NCI-H345 treated with DMSO at 0.1 percent for 48 hours (cell line): Measurements from ENCODE around the gene YBX2.
A peak's percentile ranks its signal among the peaks of the same experiment; 100 is the strongest.
"Not testable (repeated sequence)": the region's sequence is repeated elsewhere in the genome, so short reads cannot be mapped to it uniquely, and the experiment has no call there.

Source experiments
- DNase-seq: peaks from one replicate; lab custom pipeline; 2025; ENCODE audit not compliant: unreplicated experiment; lab: John Stamatoyannopoulos, UW

YBX2 gene

DNA sequence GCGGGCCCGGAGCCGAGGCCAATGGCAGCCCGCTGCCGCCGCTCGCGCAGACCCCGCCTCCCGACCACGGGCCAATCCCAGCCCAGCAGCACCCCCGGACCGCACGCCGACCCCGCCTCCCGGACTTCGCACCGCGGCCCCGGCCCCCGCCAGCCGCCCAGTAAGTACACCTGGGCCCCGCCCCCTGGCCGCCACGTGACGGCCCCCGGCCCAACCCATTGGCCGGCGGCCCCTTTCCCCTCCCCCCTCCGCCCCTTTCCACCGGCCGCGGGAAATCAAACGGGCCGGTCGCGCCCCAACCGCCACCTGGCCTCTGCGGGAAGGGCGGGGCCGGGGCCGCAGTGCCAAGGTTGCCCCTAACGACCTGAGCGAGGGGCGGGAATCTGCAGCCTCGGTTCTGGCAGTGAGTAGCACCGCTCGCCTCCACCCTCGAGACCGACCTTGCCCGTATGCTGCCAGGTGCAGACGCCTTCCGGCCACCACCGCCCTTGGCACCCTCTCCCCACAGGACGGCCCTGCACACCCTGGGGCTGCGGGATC, at the start of gene YBX2:
Gene YBX2, minus strand, starts transcription at position 26 of the 540 bp plus-strand sequence. CDS start 139 bp downstream, outside the sequence.
- peak; percentile 61 for DNase-seq

DNA sequence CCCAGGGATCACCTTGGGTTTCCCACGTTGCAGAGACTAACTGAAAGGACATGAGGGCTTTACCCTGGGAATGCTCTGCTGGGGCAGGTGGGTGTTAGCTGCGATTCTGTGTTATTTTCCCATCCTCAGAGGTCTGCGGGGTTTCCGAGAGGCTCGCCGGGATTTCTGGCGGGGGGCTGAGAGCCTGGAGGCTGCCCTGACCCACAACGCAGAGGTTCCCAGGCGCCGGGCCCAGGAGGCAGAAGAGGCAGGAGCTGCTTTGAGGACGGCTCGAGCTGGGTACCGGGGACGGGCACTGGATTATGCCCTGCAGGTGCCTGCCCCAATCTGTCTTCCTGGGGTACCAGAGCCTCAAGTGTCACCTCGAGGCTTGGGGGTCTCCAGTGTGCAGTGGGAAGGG, 48.8 kb upstream of the YBX2 start:
- no peak for DNase-seq

GRCh38 chr17:7341842-7342241, 47.4 kb upstream of the YBX2 start:
- no peak for DNase-seq

- no peak for DNase-seq
Observed at GRCh38 chr17:7340179-7340578, 45.7 kb upstream of the YBX2 start.

DNA sequence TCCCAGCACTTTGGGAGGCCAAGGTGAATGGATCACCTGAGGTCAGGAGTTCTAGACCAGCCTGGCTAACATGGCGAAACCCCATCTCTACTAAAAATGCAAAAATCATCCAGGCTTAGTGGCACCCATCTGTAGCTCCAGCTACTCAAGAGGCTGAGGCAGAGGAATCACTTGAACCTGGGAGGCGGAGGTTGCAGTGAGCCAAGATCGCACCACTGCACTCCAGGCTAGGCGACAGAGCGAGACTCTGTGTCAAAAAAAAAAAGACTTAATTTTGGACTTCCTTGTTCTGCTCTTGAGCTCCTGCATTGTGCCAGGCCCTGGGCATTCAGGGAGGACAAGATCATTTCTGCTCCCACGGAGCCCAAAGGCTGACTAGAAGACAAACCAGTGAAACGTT, 43.2 kb upstream of the YBX2 start:
- DNase-seq = not testable (repeated sequence)

DNA sequence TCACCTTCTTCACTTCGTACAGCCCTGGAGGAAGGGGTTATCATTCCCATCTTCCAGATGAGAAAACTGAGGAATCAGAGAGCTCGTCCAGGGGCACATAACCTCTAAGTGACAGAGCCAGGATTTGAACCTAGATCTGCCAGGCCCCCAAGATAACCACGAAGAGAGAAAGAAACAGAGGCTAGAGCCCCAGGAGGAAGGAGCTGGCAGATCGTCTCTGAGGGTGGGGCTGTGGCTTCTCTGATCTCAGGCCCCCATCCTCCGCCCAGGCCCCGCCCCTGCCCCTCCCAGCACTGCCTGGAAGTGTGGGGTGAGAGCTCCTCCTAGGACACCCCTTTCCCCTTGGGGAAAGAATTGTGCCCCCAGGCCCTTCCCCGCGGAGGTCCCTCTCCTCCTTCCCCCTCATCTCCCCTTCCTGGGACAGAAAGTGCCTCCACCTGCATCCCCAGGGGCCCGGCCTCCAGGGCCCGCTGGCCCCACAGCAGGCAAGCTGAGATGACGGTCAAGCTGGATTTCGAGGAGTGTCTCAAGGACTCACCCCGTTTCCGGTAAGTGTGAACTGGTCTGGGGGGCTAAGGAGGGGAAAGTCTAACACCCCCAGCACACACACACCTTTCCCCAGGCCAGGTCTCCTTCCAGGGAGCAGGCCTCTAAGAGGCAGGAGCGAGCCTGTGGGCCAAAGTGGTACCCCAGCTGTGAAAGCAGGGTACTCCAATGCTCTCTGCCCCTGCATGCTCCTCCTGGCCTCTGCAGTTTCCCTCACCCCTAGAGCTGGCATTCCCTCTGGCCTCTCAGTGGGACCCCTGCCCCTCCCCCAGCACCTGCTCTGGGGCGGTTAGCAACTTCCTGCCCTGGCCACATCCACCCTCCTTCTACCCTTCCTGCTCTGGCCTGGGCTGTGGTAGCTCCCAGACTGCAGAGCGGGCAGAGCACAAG, 42.1 kb upstream of the YBX2 start, which contains the start of gene ACAP1:
Gene ACAP1, plus strand, starts transcription at position 290 of the 936 bp plus-strand sequence. Its CDS starts 206 bp downstream, at position 496.
- DNase-seq = no peak

DNA sequence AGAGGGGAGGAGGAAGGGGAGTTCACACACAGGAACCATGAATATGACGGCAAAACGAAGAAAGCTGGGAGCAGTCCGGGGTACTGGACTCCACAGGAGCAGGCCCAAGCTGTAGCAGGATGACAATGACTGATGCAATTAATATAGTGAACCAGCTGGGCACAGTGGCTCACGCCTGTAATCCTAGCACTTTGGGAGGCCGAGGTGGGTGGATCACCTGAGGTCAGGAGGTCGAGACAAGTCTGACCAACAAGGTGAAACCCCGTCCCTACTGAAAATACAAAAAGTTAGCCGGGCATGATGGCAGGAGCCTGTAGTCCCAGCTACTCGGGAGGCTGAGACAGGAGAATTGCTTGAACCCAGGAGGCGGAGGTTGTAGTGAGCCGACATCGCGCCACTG, 41.3 kb upstream of the YBX2 start:
- DNase-seq = not testable (repeated sequence)

GRCh38 chr17:7334938-7335538, 40.6 kb upstream of the YBX2 start:
- no peak for DNase-seq

DNA sequence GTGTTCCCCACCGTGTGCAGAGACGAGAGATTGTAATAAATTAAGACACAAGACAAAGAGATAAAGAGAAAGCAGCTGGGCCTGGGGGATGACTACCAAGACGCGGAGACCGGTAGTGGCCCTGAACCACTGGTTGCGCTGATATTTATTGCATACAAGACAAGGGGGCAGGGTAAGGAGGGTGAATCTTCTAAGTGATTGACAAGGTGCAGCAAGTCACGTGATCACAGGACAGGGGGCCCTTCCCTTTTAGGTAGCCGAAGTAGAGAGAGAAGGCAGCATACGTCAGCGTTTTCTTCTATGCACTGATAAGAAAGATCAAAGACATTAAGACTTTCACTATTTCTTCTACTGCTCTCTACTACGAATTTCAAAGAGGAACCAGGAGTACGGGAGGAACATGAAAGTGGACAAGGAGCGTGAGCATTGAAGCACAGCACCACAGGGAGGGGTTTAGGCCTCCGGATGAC, 38.2 kb upstream of the YBX2 start:
- not testable (repeated sequence) for DNase-seq

GRCh38 chr17:7332111-7332510, 37.7 kb upstream of the YBX2 start:
- DNase-seq = no peak

- no peak for DNase-seq
Observed at GRCh38 chr17:7330638-7331015, 36.2 kb upstream of the YBX2 start.

DNA sequence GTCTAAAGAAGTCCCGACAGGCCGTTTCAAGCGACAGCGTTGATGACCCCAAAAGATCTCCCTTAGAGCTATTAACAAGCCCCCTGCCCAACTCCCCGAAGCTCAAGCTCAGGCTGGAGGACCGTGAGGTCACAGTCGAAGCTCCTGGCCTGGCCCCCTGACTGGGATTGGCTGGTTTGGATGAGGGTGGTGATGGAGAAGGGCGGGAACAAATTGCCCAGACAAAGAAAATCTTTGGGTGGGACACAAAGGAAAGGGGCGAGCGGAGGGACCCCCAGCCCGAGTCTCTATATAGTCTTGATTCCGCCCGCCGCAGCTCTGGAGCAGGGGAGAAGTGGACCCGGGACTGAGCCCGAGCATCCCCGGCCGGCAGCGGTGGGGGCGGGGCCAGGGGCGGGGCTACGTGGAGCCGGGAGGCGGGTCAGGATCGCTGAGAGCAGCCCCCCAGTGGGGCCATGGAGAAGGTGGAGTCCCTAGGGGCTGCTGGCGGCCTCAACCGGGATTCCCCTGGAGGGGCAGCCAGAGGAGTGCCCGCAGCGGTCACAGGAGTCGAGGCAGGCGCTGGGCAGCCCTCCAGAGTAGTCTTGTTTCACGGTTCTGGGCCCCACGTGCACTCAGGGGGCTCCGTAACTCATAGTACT, 35.7 kb upstream of the YBX2 start:
- peak; percentile 53 for DNase-seq

DNA sequence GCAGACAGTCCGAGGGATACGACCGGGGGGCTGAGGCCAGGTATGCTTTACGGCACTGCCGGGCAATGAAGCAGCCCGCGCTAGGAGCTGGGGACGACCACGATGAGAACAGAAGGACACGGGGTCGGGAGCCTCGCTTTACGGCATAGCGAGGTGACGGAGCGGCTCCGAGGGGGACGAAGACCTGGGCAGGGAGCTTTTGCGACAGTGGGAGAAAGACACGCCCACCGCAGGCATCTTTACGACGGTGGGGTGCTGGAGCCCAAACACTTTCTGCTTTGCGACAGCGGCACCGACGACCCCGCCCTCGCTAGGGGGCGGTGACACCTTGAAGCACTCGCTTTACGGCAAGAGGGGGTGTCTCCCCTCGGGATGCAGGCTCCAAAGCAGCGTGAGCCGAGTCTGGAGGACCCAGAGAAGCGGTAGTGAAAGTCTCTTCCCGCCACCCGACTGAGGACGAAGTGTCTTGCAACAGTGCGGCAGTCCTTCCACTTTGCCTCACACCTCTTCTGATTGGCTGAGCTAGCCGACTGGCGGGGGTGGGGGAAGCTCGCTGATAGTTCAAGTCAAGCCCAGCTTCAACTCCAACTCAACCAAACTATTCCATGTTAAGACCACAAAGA, 35.0 kb upstream of the YBX2 start:
- DNase-seq = peak; percentile 97

DNA sequence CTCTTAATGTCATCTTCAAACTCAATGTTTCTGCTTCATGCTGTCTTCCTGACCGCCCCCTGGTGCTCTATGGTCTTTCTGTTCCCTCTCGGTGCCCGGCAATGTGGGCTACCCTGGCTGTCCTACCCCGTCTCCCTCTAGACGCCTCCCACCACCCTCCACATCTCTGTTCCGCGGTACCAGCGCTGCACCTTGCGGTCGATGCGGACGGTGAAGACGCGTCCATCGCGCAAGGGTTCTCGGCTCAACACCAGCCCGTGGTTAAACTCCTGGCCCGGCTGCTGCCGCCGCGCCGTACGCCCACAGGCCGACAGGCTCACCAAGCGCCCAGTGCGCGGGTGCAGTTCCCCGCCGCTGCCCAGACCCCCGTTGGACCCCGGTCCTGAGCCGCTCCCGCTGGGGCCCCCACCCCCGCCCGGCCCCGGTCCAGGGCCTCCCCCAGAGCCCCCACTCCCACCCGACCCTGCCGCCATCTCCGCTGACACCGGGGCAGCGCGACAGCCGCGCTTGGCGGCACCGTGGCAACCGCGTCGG, 34.5 kb upstream of the YBX2 start, which contains the start of gene NEURL4:
Gene NEURL4, minus strand, starts transcription at position 496 of the 534 bp plus-strand sequence. Its CDS starts 23 bp downstream, at position 473.
- DNase-seq = no peak

GRCh38 chr17:7328009-7328408, 33.6 kb upstream of the YBX2 start:
- no peak for DNase-seq

DNA sequence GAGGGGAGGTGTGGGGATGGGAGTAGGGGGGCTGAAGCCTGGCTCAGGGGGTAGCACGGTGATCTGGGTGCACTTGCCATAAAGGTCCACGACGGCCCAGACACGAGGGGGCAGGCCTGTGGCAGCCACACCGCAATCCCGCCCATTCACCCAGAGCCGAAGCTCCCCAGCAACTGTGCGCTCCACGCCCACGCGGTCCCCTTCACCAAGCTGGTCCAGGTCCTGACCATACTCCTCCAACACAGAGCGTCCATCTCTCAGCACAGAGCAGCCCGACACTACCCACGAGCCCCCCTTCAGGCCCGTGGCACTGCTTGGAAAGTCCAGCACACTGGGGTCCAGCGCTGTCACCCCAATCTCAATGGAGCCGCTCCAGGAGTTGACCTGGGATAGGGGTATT, 33.1 kb upstream of the YBX2 start:
- no peak for DNase-seq

DNA sequence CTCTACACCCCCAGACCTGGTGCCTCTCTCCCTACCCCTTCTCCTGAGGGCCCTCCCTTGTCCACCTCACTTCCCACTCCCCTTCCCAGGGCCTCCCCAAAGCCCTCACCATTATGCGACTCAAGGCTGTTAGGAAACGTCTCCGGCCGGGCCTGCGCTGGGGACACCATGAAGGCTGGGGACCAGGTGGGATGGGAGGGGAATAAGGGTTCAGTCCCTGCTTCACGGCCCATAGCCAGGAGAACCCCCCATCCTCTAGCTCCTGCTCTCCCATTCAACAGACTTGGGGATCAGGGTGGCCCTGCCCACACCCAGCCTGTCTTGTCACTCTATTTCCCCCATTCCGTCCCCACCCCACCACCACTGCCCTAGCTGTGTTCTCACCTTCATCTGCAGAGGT, 32.6 kb upstream of the YBX2 start:
- no peak for DNase-seq

DNA sequence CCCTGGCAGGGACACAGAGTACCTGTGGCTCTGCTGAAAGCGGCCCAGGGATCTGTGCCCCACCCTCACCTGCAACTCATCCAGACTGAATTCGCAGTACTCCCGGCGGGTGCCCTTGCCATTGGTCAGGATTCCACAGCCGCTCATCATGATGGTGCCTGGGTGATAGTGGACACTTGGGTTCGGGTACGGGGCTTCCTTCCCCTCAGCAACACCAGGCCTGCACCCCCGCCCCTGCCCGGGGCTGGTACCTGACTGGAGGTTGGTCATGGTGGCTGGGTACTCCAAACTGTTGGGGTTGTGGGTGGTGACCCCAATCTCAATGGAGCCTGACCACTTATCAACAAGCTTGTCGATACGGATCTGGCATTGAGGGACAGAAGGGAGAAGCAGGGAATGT, 31.7 kb upstream of the YBX2 start:
- no peak for DNase-seq

DNA sequence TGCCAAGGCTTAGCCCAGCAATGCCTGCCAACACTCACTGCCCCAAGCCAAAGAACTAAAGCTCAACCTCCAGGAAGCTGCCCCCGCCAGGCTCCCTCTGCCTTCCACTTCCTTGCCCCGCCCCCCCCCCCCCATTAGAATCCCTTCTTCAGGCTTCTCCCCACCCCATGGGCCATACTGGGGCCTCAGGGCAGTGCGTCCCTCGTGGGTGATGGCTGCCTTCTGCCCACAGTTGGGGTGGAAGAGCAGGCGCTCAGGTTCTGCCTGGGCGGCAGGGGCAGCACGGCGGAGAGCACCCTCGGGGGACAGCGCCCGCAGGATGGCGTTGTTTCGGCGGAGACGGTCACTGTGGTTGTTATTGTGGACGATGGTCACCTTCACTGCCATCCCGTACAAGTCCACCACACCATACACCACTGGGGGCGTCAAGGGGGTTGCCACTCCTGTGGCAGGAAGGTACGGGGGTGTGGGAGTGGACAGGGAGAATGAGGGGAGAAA, 30.6 kb upstream of the YBX2 start:
- DNase-seq = no peak

- no peak for DNase-seq
Observed at GRCh38 chr17:7324438-7324779, 30.0 kb upstream of the YBX2 start.
